ENCODE data around the gene PROX2.

Gene PROX2

DNA sequence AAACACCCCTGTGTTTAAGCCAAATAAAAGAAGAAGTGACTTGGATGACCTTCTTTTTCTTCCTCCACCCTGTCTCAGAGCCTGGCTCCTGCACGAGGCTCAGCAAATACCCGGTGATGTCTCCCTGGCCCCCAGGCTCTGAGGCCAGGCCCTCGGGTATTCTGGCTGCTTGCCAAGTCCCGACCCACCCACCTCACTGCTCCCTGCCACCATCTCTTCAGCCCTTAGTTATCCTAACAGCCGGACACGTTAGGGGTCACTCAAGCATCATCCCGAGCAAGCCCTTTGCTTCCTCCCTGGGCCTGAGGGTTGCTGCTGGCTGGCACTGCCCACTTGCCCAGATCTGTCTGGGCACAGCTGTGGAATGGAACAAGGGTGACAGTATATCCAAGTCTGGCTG lies 39.9 kb upstream of the PROX2 start:
- DNase-seq (ENCODE audit: low read depth in 1 of 2, low spot score in 1 of 2): no peak
- TF ChIP-seq JUND (IDR thresholded peaks at IDR 0.05; ENCODE audit: low read depth): no peak
- in situ Hi-C loops (cut with HindIII; ENCODE audit: low pct_unique_long_range_greater_than_20kb, low sequenced_read_pairs): no loop called here

GRCh38 chr14:74915426-74915825 lies 39.5 kb upstream of the PROX2 start:
- no peak for TF ChIP-seq JUND (IDR thresholded peaks at IDR 0.05; ENCODE audit: low read depth)
- in situ Hi-C loops (cut with HindIII; ENCODE audit: low pct_unique_long_range_greater_than_20kb, low sequenced_read_pairs): no loop called here
- DNase-seq (ENCODE audit: low read depth in 1 of 2, low spot score in 1 of 2): no peak

GRCh38 chr14:74913986-74914573 lies 38.1 kb upstream of the PROX2 start:
- DNase-seq (ENCODE audit: low read depth in 1 of 2, low spot score in 1 of 2): peak; percentile 80 to 83
- in situ Hi-C loops (cut with HindIII; ENCODE audit: low pct_unique_long_range_greater_than_20kb, low sequenced_read_pairs): no loop called here
- no peak for TF ChIP-seq JUND (IDR thresholded peaks at IDR 0.05; ENCODE audit: low read depth)

GRCh38 chr14:74913393-74913910 lies 37.5 kb upstream of the PROX2 start:
- TF ChIP-seq JUND (IDR thresholded peaks at IDR 0.05; ENCODE audit: low read depth): no peak
- in situ Hi-C loops (cut with HindIII; ENCODE audit: low pct_unique_long_range_greater_than_20kb, low sequenced_read_pairs): no loop called here
- no peak for DNase-seq (ENCODE audit: low read depth in 1 of 2, low spot score in 1 of 2)

DNA sequence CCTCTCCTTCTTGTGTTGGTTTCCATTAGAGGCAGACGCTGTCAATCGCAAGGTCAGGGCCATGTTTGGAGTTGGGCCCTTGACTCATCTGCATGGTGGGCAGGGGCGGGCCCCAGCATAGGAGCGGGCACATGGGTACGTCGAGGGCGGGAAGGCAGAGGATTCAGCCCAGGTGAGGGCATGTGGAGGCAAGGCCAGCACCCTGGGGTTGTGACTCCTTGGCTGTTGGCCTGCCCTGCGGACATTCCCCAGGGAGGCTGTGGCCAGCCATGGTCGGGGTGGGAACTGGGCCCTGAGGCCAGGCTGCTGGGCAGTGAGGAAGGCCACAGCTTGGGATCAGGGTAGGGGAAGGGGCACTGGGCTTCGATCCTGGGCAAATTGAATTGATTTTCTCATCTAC lies 36.9 kb upstream of the PROX2 start:
- in situ Hi-C loops (cut with HindIII; ENCODE audit: low pct_unique_long_range_greater_than_20kb, low sequenced_read_pairs): no loop called here
- DNase-seq (ENCODE audit: low read depth in 1 of 2, low spot score in 1 of 2): no peak

DNA sequence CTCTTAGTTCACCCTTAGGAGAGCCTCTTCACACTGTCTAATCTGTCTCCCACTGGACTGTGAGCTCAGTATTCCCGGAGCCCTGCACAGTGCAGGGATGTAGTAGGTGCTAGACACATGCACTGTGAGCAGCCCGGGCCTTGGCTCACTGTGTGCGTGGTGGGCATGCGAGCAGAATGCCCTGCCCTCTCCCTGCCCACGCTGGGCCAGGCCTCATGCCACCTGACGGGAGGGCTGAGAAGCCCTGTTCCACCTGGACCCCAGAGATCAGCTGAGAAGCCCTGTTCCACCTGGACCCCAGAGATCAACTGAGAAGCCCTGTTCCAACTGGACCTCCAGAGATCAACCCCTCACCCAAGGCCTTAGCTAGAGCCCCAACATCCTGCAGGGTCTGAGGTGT lies 36.2 kb upstream of the PROX2 start:
- TF ChIP-seq JUND (IDR thresholded peaks at IDR 0.05; ENCODE audit: low read depth): no peak
- no peak for DNase-seq (ENCODE audit: low read depth in 1 of 2, low spot score in 1 of 2)

More for the DNA sequence above, 36.9 kb upstream of the PROX2 start:
- TF ChIP-seq JUND (IDR thresholded peaks at IDR 0.05; ENCODE audit: low read depth): no peak

GRCh38 chr14:74911704-74912103 lies 35.8 kb upstream of the PROX2 start:
- in situ Hi-C loops (cut with HindIII; ENCODE audit: low pct_unique_long_range_greater_than_20kb, low sequenced_read_pairs): no loop called here
- TF ChIP-seq JUND (IDR thresholded peaks at IDR 0.05; ENCODE audit: low read depth): no peak
- DNase-seq (ENCODE audit: low read depth in 1 of 2, low spot score in 1 of 2): no peak

More for the DNA sequence above, 36.2 kb upstream of the PROX2 start:
- in situ Hi-C loops (cut with HindIII; ENCODE audit: low pct_unique_long_range_greater_than_20kb, low sequenced_read_pairs): no loop called here

GRCh38 chr14:74911221-74911620 lies 35.3 kb upstream of the PROX2 start:
- no peak for TF ChIP-seq JUND (IDR thresholded peaks at IDR 0.05; ENCODE audit: low read depth)
- DNase-seq (ENCODE audit: low read depth in 1 of 2, low spot score in 1 of 2): no peak
- in situ Hi-C loops (cut with HindIII; ENCODE audit: low pct_unique_long_range_greater_than_20kb, low sequenced_read_pairs): no loop called here

DNA sequence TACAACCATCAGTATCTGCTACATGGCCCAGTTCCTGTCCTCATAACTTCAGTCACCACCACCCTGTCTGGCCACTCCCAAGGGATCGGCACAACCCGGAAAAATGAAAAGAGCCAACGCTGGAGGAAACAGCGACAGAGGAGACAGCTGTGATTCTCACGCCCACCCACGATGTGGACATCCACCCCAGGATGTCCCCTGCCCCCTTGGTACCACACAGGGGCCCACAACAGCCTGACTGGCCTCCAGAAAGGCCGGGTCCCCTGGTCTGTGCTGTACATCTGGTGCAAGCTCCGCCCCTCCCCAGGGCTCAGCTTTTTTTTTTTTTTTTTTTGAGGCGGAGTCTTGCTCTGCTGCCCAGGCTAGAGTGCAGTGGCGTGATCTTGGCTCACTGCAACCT lies 34.6 kb upstream of the PROX2 start:
- DNase-seq (ENCODE audit: low read depth in 1 of 2, low spot score in 1 of 2): no peak
- no peak for TF ChIP-seq JUND (IDR thresholded peaks at IDR 0.05; ENCODE audit: low read depth)
- in situ Hi-C loops (cut with HindIII; ENCODE audit: low pct_unique_long_range_greater_than_20kb, low sequenced_read_pairs): no loop called here

DNA sequence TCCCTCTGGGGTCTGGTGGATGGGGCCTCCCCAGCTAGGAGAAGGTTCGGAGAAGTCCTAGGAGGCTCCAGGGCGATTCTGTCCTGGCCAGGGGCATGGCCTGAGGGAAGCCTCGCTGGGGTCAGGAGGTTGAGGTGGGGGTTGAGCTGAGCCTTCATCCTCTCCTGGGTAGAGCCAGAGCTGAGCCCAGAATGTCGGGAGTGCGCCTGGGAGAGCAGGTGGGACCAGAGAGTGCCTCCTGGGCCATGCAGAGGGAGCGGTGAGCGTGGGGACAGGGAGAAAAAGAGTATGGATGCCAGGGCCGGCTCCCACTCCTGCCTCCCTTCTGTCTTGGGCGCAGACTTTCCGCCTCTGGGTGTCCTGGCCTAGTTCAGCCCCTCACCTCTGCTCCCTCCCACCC lies 34.0 kb upstream of the PROX2 start:
- TF ChIP-seq JUND (IDR thresholded peaks at IDR 0.05; ENCODE audit: low read depth): no peak
- in situ Hi-C loops (cut with HindIII; ENCODE audit: low pct_unique_long_range_greater_than_20kb, low sequenced_read_pairs): no loop called here
- DNase-seq (ENCODE audit: low read depth in 1 of 2, low spot score in 1 of 2): no peak

DNA sequence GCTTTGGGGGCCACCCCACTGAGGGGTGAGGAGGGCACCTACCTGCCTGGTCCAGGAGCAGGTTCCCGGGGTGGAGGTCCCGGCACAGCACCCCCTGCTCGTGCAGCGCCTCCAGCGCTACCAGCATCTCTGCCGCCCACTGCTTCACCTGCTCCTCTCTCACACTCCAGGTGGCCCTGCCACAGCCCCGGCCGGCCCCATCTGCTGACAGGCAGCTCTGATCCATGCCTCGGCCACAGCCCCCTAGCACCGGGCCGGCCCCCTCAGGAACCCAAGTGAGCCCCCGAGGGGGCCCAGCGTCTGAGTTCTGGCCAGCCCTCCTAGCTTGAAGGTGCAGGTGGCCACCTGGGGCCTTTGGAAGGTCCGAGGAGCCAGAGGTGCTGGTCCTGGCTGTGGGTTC lies 33.6 kb upstream of the PROX2 start:
- DNase-seq (ENCODE audit: low read depth in 1 of 2, low spot score in 1 of 2): no peak
- in situ Hi-C loops (cut with HindIII; ENCODE audit: low pct_unique_long_range_greater_than_20kb, low sequenced_read_pairs): no loop called here
- TF ChIP-seq JUND (IDR thresholded peaks at IDR 0.05; ENCODE audit: low read depth): no peak

DNA sequence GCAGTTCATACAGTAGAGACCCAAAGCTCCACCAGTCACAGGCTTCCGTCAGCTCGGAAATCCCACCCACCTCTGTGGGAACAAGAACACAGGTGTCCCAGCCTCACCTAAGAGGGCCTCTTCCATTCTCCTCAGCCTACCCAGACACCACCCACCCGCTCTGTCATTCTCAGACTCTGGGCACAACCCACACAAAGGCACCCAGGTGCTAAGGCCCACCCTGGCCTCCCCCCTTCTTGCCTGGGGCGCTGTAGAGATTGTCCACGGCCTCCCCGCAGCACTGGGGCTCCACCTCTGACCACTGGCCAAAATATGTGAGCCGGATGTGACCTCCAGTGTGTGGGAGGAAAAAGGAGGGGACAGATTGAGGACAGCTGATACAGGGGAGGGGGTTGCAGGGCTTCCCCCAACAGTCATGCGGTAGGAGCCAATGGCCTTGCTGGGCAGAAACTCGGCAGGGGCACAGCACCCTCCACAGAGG lies 33.0 kb upstream of the PROX2 start:
- DNase-seq (ENCODE audit: low read depth in 1 of 2, low spot score in 1 of 2): no peak
- no peak for TF ChIP-seq JUND (IDR thresholded peaks at IDR 0.05; ENCODE audit: low read depth)
- in situ Hi-C loops (cut with HindIII; ENCODE audit: low pct_unique_long_range_greater_than_20kb, low sequenced_read_pairs): no loop called here

DNA sequence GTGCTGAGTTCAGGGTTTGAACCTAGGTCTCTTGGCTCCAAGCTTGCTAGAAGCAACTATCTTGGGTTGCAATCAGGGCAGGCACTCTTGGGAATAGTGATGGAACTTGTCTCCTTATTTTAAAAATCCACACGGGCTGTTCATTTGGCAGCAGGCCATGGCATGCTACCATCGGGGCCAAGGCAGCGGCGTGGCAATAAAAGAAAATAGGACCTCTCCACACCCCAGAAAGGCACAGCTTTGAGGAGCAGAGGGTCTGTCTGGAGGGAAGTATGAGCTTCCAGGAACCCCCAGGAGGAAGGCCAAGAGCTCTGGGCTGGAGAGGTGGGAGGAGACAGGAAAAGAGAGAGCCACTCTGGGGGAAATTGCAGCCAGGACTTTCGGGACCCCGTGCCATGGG lies 31.8 kb upstream of the PROX2 start:
- TF ChIP-seq JUND (IDR thresholded peaks at IDR 0.05; ENCODE audit: low read depth): no peak
- no peak for DNase-seq (ENCODE audit: low read depth in 1 of 2, low spot score in 1 of 2)
- in situ Hi-C loops (cut with HindIII; ENCODE audit: low pct_unique_long_range_greater_than_20kb, low sequenced_read_pairs): no loop called here

Data from T47D (cell line).